ENCODE data around the gene TJP3.

- TF ChIP-seq CTCF (IDR thresholded peaks at IDR 0.05 in 2 of 3, conservative IDR thresholded peaks at IDR 0.05 in 1 of 3; ENCODE audit: control insufficient read depth in 2 of 3, extremely low read depth in 1 of 3, insufficient read depth in 1 of 3, low read depth in 3 of 3, low read length in 3 of 3) (no peak), POLR2A (IDR thresholded peaks at IDR 0.05; ENCODE audit: low read depth, low read length) (no peak), RAD51 (IDR thresholded peaks at IDR 0.05) (no peak), MAX (IDR thresholded peaks at IDR 0.05; ENCODE audit: low read depth, low read length) (no peak), REST (IDR thresholded peaks at IDR 0.05; ENCODE audit: low read depth, low read length) (no peak), EZH2 (IDR thresholded peaks at IDR 0.05; ENCODE audit: borderline replicate concordance, control insufficient read depth, low read depth, low read length) (no peak), IRF3 (IDR thresholded peaks at IDR 0.05) (no peak), CBX3 (IDR thresholded peaks at IDR 0.05; ENCODE audit: borderline replicate concordance, low read depth) (no peak), TBL1XR1 (IDR thresholded peaks at IDR 0.05; ENCODE audit: low read depth, low read length) (no peak), ETV6 (conservative IDR thresholded peaks at IDR 0.05 in 1 of 2, IDR thresholded peaks at IDR 0.05 in 1 of 2; ENCODE audit: borderline replicate concordance in 1 of 2, low read depth in 1 of 2) (no peak), IRF5 (IDR thresholded peaks at IDR 0.05; ENCODE audit: borderline replicate concordance) (no peak)
Measured at GRCh38 chr19:3669082-3669946, 38.9 kb upstream of the TJP3 start.

Data from GM12878 (cell line).